GM21526 (cell line): ENCODE data around the gene TRIM54.
"Not testable (repeated sequence)": the region's sequence is repeated elsewhere in the genome, so short reads cannot be mapped to it uniquely, and the experiment has no call there.

Source experiments
- ATAC-seq: cut with Tn5 transposase; IDR thresholded peaks from one replicate; pipeline ENCODE4 v1.9.1; 2021; ENCODE audit warnings: moderate library complexity; ENCODE audit not compliant: unreplicated experiment, low FRiP score

TRIM54 gene

DNA sequence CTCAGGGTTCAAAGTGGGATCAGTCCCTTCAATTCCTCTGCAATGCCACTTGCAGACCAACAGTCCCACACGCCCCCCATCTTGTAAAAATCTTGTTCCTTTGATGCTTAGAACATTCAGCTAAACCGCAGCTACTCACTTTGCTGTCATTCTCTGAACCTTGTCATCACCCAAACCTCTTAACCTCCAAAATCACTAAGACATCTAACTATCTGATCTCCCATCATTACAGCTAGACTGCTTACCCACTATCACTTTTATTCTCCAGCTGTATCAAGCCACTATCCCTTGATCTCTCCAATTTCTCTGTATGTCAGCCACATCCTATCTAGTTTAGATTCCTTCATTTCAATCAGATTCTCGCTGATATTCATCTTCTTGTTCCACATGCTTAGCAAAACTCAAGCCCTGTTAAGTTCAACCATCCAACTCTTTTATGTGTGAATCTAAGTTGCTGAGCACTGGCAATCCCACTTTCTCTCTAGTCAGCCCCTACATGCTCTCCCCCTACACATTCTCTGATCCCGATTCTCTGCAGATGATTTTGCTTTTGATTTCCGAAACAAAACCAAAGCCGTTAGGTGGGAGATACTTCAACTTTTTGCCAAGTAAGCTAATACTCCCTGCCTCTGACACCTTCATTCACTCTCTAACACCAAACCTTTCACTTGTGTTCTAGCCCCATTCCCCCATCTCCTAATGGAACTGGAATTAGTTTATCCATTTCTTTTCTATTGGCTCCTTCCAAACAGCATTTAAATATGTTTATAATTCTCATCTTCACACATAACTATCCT lies 69.8 kb downstream of the TRIM54 start:
- no peak for ATAC-seq

DNA sequence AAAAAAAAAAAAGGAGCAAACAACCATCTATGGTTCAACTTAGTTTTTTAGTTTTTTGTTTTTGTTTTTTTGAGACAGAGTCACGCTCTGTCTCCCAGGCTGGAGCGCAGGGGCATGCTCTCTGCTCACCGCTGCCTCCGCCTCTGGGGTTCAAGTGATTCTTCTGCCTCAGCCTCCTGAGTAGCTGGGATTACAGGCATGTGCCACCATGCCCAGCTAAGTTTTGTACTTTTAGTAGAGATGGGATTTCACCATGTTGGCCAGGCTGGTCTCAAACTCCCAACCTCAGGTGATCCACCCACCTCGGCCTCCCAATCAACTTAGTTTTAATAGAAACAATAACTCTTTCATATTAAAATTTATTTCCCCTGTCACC lies 71.1 kb downstream of the TRIM54 start:
- ATAC-seq = not testable (repeated sequence)

DNA sequence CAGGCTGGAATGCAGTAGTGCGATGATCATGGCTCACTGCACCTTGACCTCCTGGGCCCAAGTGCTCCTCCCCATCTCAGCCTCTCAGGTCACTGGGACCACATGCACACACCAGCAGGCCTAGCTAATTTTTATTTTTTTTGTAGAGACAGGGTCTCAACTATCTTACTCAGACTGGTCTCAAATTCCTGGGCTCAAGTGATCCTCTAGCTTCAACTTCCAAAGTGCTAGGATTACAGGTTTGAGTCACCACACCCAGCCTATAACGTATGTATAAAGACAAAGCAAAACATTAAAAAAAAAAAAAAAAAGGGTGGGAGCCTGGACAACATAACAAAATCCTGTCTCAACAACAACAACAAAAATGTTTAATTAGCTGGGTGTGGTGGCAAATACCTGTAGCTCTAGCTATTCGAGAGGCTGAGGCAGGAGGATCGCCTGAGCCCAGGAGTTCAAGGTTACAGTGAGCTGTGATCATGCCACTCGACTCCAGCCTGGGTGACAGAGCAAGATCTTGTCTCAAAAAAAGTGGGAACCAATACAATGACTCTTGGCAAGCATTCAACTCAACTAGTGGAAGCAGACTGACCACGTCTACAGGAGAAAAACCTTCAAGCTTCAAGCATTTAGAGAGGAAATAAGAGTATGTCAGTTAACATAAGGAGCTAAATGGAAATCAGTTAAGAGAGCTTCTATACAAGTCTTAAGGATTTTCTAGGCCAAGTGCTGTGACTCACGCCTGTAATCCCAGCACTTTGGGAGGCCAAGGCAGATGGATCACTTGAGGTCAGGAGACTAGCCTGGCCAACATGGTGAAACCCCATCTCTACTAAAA lies 71.8 kb downstream of the TRIM54 start:
- no peak for ATAC-seq

DNA sequence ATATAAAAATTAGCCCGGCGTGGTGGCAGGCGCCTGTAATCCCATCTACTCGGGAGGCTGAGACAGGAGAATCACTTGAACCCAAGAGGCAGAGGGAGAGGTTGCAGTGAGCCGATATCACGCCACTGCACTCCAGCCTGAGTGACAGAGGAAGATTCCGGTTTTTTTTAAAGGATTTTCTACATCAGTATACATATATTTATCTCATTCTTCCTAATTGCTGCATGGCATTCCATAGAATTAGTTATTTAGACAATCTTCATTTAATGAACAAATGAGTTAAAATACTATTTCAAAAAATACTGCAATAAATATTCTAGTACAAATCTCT lies 72.3 kb downstream of the TRIM54 start:
- no peak for ATAC-seq

DNA sequence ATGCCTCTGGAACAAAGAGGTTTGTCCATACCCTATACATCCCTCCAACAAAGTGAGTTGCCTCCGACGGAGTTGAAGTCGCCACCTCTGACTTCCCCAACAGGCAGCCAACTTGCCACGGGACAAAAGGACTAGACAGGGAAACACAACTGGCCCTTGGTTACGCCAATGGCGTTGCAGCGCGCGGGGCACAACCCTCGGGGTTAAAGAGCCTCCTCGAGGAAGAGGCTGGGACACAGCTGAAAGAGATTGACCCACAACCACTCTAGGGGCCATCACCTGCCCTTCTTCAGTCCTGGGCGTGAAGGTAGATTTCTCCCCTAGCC lies 73.8 kb downstream of the TRIM54 start:
- ATAC-seq = peak; percentile 39

DNA sequence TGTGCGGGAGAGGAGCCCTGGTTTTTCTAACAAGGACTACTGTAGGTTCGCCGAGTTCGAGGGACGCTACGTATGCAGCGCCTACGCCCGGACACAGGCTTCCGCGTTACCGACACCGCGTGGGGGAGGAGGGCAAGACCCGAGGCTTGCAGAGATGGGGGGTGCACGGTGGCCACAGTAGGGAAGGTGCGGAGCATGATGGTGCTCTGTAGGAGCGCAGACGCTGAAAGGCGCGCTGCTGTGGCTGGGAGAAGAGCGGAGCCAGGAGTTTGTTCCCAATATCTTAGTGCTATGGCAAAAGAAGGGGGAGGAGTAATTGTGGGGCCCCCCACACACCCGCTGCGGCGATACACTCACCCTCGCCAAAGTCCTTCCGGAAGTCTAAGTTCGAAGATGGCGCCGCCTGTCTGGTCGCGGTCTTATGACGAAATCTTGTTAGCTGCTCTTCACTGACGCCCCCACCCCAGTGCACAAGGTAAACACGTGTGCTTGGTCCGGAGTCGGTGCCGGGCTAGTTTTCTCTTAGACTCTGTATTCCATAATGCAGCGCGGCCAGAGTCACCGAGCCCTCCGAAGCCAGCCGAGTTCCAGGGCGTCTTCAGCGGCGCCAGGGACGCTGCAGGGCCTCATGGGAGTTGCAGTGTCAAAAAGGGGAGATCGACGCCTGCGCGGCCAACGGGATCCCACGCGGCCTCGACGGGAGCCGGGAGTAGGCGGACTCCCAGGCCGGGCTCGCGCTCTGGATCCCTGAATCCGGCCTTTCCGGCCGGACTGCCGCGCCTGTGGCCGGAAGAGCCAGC lies 74.4 kb downstream of the TRIM54 start, which contains the start of gene GTF3C2:
Gene GTF3C2, minus strand, starts transcription at position 383 of the 800 bp plus-strand sequence. CDS start 13,210 bp downstream, outside the sequence.
- peak; percentile 61 for ATAC-seq
